Right ventricle myocardium superior (tissue), 1 donor: Measurements from ENCODE around the gene NTSR2. TPM values are rescaled to one million over a fixed set of nuclear protein-coding genes. Genes with fewer than 3 reads are reported as not detected.

Experiments
- ATAC-seq: fragments of 200-7000 bp; cut with Tn5 transposase; one replicate; pipeline ENCODE4 v1.9.1; 2020; ENCODE audit warnings: mild to moderate bottlenecking; ENCODE audit not compliant: poor library complexity
- DNase-seq: peaks from one replicate; pipeline ENCODE4 v3.0.0-alpha.2; 2020
- intact Hi-C: fragments of 100-400 bp; cut with DNase I; formaldehyde crosslinking; loops from one replicate; pipeline ENCODE4 v1.11.2; 2022
- total RNA-seq: library from RNA; stranded (reverse); fragmentation: NEBNext Ultra II Directional; extraction: Animal tissue kit (Norgen Biotek cat#: 25700); gene quantifications from one replicate; pipeline ENCODE4 v1.2.1, GENCODE V29; 2021
- donor health status: DM: no; HTN: yes; CAD: no; lungs with severe emphysema.

NTSR2 gene
- total RNA-seq, 1 donor from 2014 or later: 0.19 TPM

GRCh38 chr2:11640132-11640531, 29.9 kb downstream of the NTSR2 start:
- DNase-seq: no peak
- intact Hi-C loops: no loop called here
- no peak for ATAC-seq

- DNase-seq: no peak
- intact Hi-C loops: no loop called here
- no peak for ATAC-seq
Observed at GRCh38 chr2:11639503-11639902, 30.5 kb downstream of the NTSR2 start.

- ATAC-seq (no peak), DNase-seq (no peak)
- intact Hi-C loops: no loop called here
Observed at GRCh38 chr2:11637546-11637945, 32.4 kb downstream of the NTSR2 start.

GRCh38 chr2:11636593-11637295, 33.3 kb downstream of the NTSR2 start:
- DNase-seq (no peak), ATAC-seq (no peak)
- intact Hi-C loops: no loop called here

- no peak for ATAC-seq
- intact Hi-C loops: no loop called here
- no peak for DNase-seq
Observed at GRCh38 chr2:11635141-11635540, 34.9 kb downstream of the NTSR2 start.

GRCh38 chr2:11634584-11634983, 35.4 kb downstream of the NTSR2 start:
- no peak for DNase-seq
- ATAC-seq: no peak
- intact Hi-C loops: no loop called here

- ATAC-seq (no peak), DNase-seq (no peak)
- intact Hi-C loops: no loop called here
Observed at GRCh38 chr2:11633923-11634478, 36.0 kb downstream of the NTSR2 start.

GRCh38 chr2:11631462-11631861, 38.5 kb downstream of the NTSR2 start:
- intact Hi-C loops: no loop called here
- ATAC-seq (no peak), DNase-seq (no peak)

GRCh38 chr2:11630855-11631254, 39.1 kb downstream of the NTSR2 start:
- intact Hi-C loops: no loop called here
- ATAC-seq (no peak), DNase-seq (no peak)

GRCh38 chr2:11629851-11630250, 40.1 kb downstream of the NTSR2 start:
- ATAC-seq: peak; percentile 56
- intact Hi-C loops: no loop called here

GRCh38 chr2:11629215-11629614, 40.8 kb downstream of the NTSR2 start:
- ATAC-seq: no peak
- intact Hi-C loops: no loop called here
- no peak for DNase-seq

More at GRCh38 chr2:11629851-11630250, 40.1 kb downstream of the NTSR2 start:
- no peak for DNase-seq

- intact Hi-C loops: no loop called here
- ATAC-seq (no peak), DNase-seq (no peak)
Observed at GRCh38 chr2:11628675-11629074, 41.3 kb downstream of the NTSR2 start.

- intact Hi-C loops: no loop called here
- DNase-seq: no peak
- no peak for ATAC-seq
Observed at GRCh38 chr2:11625671-11626070, 44.3 kb downstream of the NTSR2 start.

GRCh38 chr2:11624893-11625292, 45.1 kb downstream of the NTSR2 start:
- ATAC-seq: no peak
- intact Hi-C loops: no loop called here
- DNase-seq: no peak

GRCh38 chr2:11622611-11623010, 47.4 kb downstream of the NTSR2 start:
- ATAC-seq (no peak), DNase-seq (no peak)
- intact Hi-C loops: no loop called here

GRCh38 chr2:11621410-11621809, 48.6 kb downstream of the NTSR2 start:
- intact Hi-C loops: no loop called here
- no peak for DNase-seq
- ATAC-seq: no peak

- intact Hi-C loops: no loop called here
- DNase-seq (no peak), ATAC-seq (no peak)
Observed at GRCh38 chr2:11618708-11619062, 51.3 kb downstream of the NTSR2 start.

GRCh38 chr2:11617984-11618707, 51.8 kb downstream of the NTSR2 start:
- ATAC-seq: no peak
- intact Hi-C loops: no loop called here
- DNase-seq: no peak

GRCh38 chr2:11617527-11617926, 52.5 kb downstream of the NTSR2 start:
- DNase-seq (no peak), ATAC-seq (no peak)
- intact Hi-C loops: no loop called here

GRCh38 chr2:11616851-11617415, 53.1 kb downstream of the NTSR2 start:
- intact Hi-C loops: no loop called here
- DNase-seq: no peak
- ATAC-seq: no peak
